SU-DHL-6 (cell line): ENCODE results near the gene ZNF70.
A peak's percentile ranks its signal among the peaks of the same experiment; 100 is the strongest.

Source experiments
- H2AFZ ChIP-seq: fragments of 200-600 bp; sonication (generic); 2 replicates; pipeline ENCODE4 v1.6.1; 2014; ENCODE audit warnings: low read depth, mild to moderate bottlenecking, moderate library complexity, mixed read lengths, antibody characterized with exemption, low read length; ENCODE audit not compliant: severe bottlenecking
- H3F3A ChIP-seq: fragments of 200-600 bp; shearing (Covaris generic); 2 replicates; pipeline ENCODE4 v1.6.0; 2016; ENCODE audit warnings: antibody characterized with exemption, mild to moderate bottlenecking; ENCODE audit not compliant: insufficient read depth
- H3K27ac ChIP-seq: fragments of 200-600 bp; sonication (generic); 2 replicates; pipeline ENCODE4 v1.5.1; 2016; ENCODE audit warnings: low read depth, mild to moderate bottlenecking, low read length, moderate library complexity, mixed read lengths
- H3K27me3 ChIP-seq: fragments of 200-600 bp; sonication (generic), shearing (Covaris generic); 2 replicates; pipeline ENCODE4 v1.6.0; 2014; ENCODE audit warnings: mild to moderate bottlenecking, low read length
- H3K36me3 ChIP-seq: fragments of 200-600 bp; sonication (generic); 2 replicates; pipeline ENCODE4 v1.6.1; 2014; ENCODE audit warnings: mild to moderate bottlenecking, low read length, mixed read lengths
- H3K4me2 ChIP-seq: fragments of 300-600, 200-600 bp; shearing (Covaris generic), sonication (generic); 2 replicates; pipeline ENCODE4 v1.6.0; 2014; ENCODE audit warnings: low read length, low read depth, mild to moderate bottlenecking; ENCODE audit not compliant: poor library complexity, severe bottlenecking
- H3K4me3 ChIP-seq: fragments of 200-600 bp; sonication (generic); 2 replicates; pipeline ENCODE4 v1.5.1; 2014; ENCODE audit warnings: antibody characterized with exemption, low read length, mild to moderate bottlenecking, mixed read lengths; ENCODE audit not compliant: insufficient read depth, poor library complexity, severe bottlenecking
- H3K79me2 ChIP-seq: fragments of 200-600 bp; sonication (generic); 2 replicates; pipeline ENCODE4 v1.6.1; 2014; ENCODE audit warnings: mild to moderate bottlenecking, low read length, moderate library complexity; ENCODE audit not compliant: insufficient read depth
- H3K9ac ChIP-seq: fragments of 200-600 bp; sonication (generic); 2 replicates; pipeline ENCODE4 v1.7.0; 2014; ENCODE audit warnings: mild to moderate bottlenecking, low read length
- H3K9me2 ChIP-seq: fragments of 200-600 bp; sonication (generic); replicated peaks from 2 replicates; pipeline ENCODE4 v1.6.1; 2014; ENCODE audit warnings: low read length; ENCODE audit not compliant: insufficient read depth
- H3K9me3 ChIP-seq: fragments of 200-600 bp; sonication (generic); 2 replicates; pipeline ENCODE4 v1.6.1; 2014; ENCODE audit warnings: low read length, mixed read lengths; ENCODE audit not compliant: insufficient read depth
- H4K20me1 ChIP-seq: fragments of 200-600 bp; sonication (generic); 2 replicates; pipeline ENCODE4 v1.6.1; 2014; ENCODE audit warnings: low read depth, mild to moderate bottlenecking, antibody characterized with exemption, low read length, moderate library complexity, mixed read lengths
- EZH2phosphoT487 ChIP-seq: fragments of 200-600 bp; sonication (generic), shearing (Covaris generic); conservative IDR thresholded peaks from 2 replicates; pipeline ENCODE4 v1.6.1; 2018; ENCODE audit warnings: mild to moderate bottlenecking, antibody characterized with exemption, low read length, moderate library complexity, mixed read lengths
- TF ChIP-seq, protein P1 (sequence below): fragments of 200-600 bp; sonication (generic); IDR thresholded peaks from one replicate; pipeline ENCODE4 v1.5.1; 2017; ENCODE audit warnings: antibody characterized with exemption, mild to moderate bottlenecking, low read length, moderate library complexity; ENCODE audit not compliant: insufficient read depth, poor library complexity, severe bottlenecking

Gene ZNF70

DNA sequence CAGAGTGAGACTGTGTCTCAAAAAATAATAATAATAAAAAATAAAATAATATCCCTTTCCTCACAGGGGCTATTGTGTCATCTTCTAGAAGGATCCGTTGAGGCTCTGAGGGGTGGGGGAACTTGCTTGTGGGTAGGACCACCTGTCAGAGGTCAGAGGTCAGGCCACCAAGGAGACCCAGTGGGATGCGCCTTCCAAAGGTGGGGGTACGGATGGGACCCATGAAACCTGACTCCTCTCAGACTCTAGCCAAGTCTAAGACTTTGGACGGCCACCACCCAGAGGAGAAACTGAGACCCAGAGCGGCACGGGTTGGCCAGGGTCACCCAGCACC, 21.4 kb upstream of the ZNF70 start:
- Histone ChIP-seq H3K79me2 (no peaks in the 10 kb centered on the region; the same call in 1 of the 2 replicates), H3K27ac (no peak overlapping the region), H3K9me2 (no peaks in the 10 kb centered on the region)

DNA sequence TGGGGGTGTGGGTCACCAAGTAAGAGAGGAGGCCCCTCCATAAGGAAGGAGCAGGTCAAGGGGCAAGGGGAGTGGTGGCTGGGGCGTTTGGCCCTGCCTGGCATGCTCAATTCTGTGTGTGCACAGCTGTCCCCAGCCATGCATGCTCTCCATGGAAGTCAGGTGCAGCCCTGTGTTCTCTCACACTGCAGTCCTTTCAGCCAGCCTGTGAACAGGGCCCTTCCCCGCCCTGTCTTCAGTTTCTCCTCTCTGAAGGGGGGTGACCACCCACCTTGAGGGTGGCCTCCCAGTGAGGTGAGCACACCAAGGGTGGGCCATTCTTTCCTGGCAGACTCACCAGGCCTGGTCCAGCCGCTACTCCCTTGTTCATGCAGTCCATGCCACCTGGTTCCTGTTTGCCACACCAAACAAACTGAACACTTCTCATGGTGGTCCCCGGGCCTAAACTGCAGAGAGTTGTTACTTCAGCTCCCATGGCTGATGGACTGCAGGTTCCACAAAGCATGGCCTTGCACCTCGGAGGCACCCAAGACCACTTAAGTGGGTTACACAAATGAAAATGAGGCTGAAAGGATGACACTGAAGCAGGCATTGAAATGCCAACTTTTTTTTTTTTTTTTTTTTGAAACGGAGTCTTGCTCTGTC, 18.5 kb upstream of the ZNF70 start:
- Histone ChIP-seq H3K9ac (no peak overlapping the region), H3K36me3 (no peaks in the 10 kb centered on the region), H3K4me2 (no peak overlapping the region), H3K27me3 (no peaks in the 10 kb centered on the region), H3K4me3 (no peak overlapping the region), H4K20me1 (no peaks in the 10 kb centered on the region), H3K27ac (no peak overlapping the region), H3K9me3 (no peaks in the 10 kb centered on the region), H3F3A (peaks cover 12% of the 10 kb centered on the region), H3K79me2 (peaks cover 5% of the 10 kb centered on the region; the same call in 1 of the 2 replicates), H2AFZ (no peak overlapping the region), H3K9me2 (no peaks in the 10 kb centered on the region)
- TF ChIP-seq, protein P1, sequence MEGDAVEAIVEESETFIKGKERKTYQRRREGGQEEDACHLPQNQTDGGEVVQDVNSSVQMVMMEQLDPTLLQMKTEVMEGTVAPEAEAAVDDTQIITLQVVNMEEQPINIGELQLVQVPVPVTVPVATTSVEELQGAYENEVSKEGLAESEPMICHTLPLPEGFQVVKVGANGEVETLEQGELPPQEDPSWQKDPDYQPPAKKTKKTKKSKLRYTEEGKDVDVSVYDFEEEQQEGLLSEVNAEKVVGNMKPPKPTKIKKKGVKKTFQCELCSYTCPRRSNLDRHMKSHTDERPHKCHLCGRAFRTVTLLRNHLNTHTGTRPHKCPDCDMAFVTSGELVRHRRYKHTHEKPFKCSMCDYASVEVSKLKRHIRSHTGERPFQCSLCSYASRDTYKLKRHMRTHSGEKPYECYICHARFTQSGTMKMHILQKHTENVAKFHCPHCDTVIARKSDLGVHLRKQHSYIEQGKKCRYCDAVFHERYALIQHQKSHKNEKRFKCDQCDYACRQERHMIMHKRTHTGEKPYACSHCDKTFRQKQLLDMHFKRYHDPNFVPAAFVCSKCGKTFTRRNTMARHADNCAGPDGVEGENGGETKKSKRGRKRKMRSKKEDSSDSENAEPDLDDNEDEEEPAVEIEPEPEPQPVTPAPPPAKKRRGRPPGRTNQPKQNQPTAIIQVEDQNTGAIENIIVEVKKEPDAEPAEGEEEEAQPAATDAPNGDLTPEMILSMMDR, result no peak
- no peak for TF ChIP-seq EZH2phosphoT487

More for the DNA sequence above, 21.4 kb upstream of the ZNF70 start:
- Histone ChIP-seq H3K27me3 (no peaks in the 10 kb centered on the region), H2AFZ (no peak overlapping the region), H3K4me3 (peak overlapping the region; percentile 42), H3K36me3 (no peaks in the 10 kb centered on the region), H4K20me1 (no peaks in the 10 kb centered on the region), H3K9me3 (no peaks in the 10 kb centered on the region), H3K4me2 (peak overlapping the region; percentile 67), H3K9ac (peak overlapping the region; percentile 43; the same call in 1 of the 2 replicates), H3F3A (peaks cover 8% of the 10 kb centered on the region)
- TF ChIP-seq EZH2phosphoT487, result no peak
- TF ChIP-seq, protein P1, result no peak

- Histone ChIP-seq H2AFZ (peak within 1 kb of the TSS; percentile 75), H3K9me2 (no peaks in the 10 kb centered on the region), H3K27me3 (no peaks in the 10 kb centered on the region), H3K4me2 (peak within 1 kb of the TSS; percentile 65), H3K79me2 (peaks cover 5% of the 10 kb centered on the region; the same call in 1 of the 2 replicates), H3K9me3 (no peaks in the 10 kb centered on the region), H4K20me1 (no peaks in the 10 kb centered on the region), H3K9ac (peak within 1 kb of the TSS; percentile 72), H3K27ac (peak within 1 kb of the TSS; percentile 53), H3K4me3 (peak within 1 kb of the TSS; percentile 69), H3F3A (peaks cover 8% of the 10 kb centered on the region; the same call in 1 of the 2 replicates), H3K36me3 (no peaks in the 10 kb centered on the region)
- no peak for TF ChIP-seq EZH2phosphoT487
- TF ChIP-seq, protein P1, result peak; percentile 57
These were observed 17.0 kb upstream of the ZNF70 start, which contains the start of gene CHCHD10 for GRCh38 chr22:23767673-23768548. Gene CHCHD10, minus strand, starts transcription at chr22:23767972. Its CDS starts 98 bp downstream, at chr22:23767874.
